ENCODE results near the gene TTLL5. TPM values are rescaled to one million over a fixed set of nuclear protein-coding genes. Genes with fewer than 3 reads are reported as not detected.

The TTLL5 gene
- total RNA-seq, 1 donor: 29.5 TPM

- no peak overlapping the region for H3K4me3 ChIP-seq (ENCODE audit: low read depth, low read length)
- TF ChIP-seq, protein P1, sequence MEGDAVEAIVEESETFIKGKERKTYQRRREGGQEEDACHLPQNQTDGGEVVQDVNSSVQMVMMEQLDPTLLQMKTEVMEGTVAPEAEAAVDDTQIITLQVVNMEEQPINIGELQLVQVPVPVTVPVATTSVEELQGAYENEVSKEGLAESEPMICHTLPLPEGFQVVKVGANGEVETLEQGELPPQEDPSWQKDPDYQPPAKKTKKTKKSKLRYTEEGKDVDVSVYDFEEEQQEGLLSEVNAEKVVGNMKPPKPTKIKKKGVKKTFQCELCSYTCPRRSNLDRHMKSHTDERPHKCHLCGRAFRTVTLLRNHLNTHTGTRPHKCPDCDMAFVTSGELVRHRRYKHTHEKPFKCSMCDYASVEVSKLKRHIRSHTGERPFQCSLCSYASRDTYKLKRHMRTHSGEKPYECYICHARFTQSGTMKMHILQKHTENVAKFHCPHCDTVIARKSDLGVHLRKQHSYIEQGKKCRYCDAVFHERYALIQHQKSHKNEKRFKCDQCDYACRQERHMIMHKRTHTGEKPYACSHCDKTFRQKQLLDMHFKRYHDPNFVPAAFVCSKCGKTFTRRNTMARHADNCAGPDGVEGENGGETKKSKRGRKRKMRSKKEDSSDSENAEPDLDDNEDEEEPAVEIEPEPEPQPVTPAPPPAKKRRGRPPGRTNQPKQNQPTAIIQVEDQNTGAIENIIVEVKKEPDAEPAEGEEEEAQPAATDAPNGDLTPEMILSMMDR (IDR thresholded peaks at IDR 0.05; ENCODE audit: insufficient read depth, low read length): no peak
- peak; percentile 90 for DNase-seq (ENCODE audit: low read depth)
These were observed 12.8 kb upstream of the TTLL5 start for GRCh38 chr14:75648066-75648838.

GRCh38 chr14:75649337-75649736 is 11.7 kb upstream of the TTLL5 start:
- TF ChIP-seq, protein P1 (IDR thresholded peaks at IDR 0.05; ENCODE audit: insufficient read depth, low read length): no peak
- DNase-seq (ENCODE audit: low read depth): no peak
- no peak overlapping the region for H3K4me3 ChIP-seq (ENCODE audit: low read depth, low read length)

GRCh38 chr14:75649773-75650172 is 11.3 kb upstream of the TTLL5 start:
- DNase-seq (ENCODE audit: low read depth): no peak
- TF ChIP-seq, protein P1 (IDR thresholded peaks at IDR 0.05; ENCODE audit: insufficient read depth, low read length): no peak
- H3K4me3 ChIP-seq (ENCODE audit: low read depth, low read length): no peak overlapping the region

DNA sequence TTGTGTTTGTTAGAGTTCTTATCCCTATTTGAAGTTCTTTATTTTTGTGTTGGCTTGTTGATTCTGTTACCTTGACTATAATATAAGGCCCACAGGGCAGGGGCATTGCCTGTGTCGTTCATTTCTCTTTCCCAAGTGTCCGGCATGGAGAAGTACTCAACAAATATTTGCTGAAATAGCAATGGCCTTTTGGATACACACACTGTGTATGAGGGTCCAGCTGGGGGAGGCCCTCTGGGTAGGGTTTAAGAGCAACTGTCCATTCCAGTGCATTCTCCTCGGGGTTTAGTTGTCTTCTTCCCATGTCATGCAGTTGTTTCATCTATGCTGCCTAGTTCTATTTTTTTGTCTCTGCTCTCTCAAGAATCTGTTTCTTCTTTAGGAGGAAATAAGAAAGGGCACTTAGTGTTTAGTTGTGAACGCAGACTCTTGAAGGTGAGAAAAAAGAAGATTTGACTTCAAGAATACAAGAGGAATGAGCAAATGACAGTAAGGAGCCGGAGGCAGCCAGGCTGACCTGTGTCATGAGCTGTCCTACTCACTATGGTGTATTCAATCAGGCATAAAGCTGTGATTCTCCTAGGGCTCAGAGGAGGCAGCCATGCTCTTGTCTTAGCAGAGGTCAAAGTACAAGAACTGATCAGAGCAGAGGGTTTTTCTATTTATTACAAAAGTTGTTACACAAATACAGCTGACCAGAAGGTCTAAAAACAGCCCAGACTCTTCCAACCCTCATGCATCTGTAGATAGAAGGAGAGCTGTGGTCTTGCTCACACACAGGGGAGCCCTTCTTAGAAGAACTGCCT is 10.6 kb upstream of the TTLL5 start:
- no peak for DNase-seq (ENCODE audit: low read depth)
- TF ChIP-seq, protein P1 (IDR thresholded peaks at IDR 0.05; ENCODE audit: insufficient read depth, low read length): no peak
- H3K4me3 ChIP-seq (ENCODE audit: low read depth, low read length): no peak overlapping the region

DNA sequence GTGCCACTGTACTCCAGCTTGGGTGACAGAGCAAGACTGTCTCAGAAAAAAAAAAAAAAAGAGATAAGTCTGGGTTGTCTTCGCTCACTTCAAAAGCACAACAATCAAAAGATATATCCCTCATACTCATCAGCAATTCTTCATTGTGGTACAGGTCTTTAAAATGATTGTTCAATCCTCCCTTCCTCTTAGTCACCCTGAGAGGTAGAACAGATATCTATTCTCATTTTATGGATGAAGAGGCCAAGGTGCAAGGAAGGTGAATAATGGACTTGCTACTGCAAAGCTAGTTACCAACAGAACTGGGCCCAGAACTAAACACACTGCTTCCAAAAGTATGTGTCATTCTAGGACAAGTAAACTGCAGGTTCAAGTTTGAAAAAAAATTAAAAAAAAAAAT is 7.5 kb upstream of the TTLL5 start:
- DNase-seq (ENCODE audit: low read depth): no peak
- H3K4me3 ChIP-seq (ENCODE audit: low read depth, low read length): no peak overlapping the region
- TF ChIP-seq, protein P1 (IDR thresholded peaks at IDR 0.05; ENCODE audit: insufficient read depth, low read length): no peak

DNA sequence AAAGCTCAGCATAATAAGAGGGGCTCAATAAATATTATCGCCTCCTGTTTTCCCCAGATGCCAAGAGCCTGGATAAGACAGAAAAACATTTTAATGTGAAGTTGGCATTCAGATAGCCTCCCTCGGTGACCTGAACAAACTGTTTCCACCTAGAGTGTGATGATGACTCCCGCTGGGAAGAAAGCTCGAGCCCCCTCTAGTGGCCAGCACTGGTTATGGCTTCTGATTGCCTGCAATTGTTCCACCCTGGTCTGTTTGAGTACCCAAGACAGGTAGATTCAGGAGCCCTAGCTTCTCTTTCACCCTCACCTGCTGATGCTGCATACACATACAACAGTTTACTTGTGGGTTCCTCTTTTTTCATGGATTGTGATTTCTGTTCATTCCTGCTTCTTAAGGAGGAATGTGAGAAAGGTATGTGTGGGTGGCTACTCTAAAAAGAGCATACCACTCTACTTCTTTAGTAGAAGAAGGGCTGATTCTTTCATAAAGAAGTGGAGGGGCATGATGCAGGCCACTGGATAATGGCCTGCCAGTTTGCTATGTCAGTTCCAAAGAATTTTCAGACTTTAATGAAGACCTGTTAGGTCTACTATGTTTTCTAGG is 6.8 kb upstream of the TTLL5 start:
- no peak overlapping the region for H3K4me3 ChIP-seq (ENCODE audit: low read depth, low read length)
- TF ChIP-seq, protein P1 (IDR thresholded peaks at IDR 0.05; ENCODE audit: insufficient read depth, low read length): peak; percentile 95
- peak; percentile 73 for DNase-seq (ENCODE audit: low read depth)

Measured in fibroblast of the aortic adventitia (primary cell).